ENCODE results near the gene MUC2. TPM values are rescaled to one million over a fixed set of nuclear protein-coding genes. Genes with fewer than 3 reads are reported as not detected.

MUC2 gene
- total RNA-seq, 1 experiment from 2014 or later, result not detected

DNA sequence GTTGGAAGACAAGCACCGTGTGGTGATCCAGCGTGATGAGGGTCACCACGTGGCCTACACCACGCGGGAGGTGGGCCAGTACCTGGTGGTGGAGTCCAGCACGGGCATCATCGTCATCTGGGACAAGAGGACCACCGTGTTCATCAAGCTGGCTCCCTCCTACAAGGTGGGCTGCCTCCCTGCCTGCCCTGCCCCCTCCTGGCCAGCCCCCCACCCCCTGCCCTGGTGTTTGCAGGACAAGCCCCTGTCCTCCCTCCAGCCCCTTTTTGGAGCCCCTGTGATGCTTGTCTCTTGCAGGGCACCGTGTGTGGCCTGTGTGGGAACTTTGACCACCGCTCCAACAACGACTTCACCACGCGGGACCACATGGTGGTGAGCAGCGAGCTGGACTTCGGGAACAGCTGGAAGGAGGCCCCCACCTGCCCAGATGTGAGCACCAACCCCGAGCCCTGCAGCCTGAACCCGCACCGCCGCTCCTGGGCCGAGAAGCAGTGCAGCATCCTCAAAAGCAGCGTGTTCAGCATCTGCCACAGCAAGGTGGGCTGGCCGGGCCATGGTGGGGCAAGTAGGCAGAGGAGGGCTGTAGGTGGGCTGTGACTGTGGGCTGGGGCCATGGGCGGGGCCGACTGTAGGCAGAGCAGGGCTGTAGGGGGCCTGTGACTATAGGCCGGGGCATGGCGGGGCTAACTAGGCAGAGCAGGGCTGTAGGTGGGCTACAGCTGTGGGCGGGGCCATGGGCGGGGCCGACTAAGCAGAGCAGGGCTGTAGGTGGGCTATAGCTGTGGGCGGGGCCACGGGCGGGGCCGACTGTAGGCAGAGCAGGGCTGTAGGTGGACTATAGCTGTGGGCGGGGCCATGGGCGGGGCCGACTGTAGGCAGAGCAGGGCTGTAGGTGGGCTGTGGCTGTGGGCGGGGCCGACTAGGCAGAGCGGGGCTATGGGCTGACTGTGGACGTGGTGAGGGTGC, 13.6 kb downstream of the MUC2 start:
- no peak overlapping the region for H3K4me3 ChIP-seq (ENCODE audit: low read depth, low read length, poor library complexity, severe bottlenecking)
- no peaks in the 10 kb centered on the region for H3K27me3 ChIP-seq (replicated peaks; ENCODE audit: insufficient read depth, low read depth, low read length, poor library complexity)
- no peaks in the 10 kb centered on the region for H3K4me1 ChIP-seq (ENCODE audit: insufficient read depth, low read length, poor library complexity, severe bottlenecking)
- no peak for DNase-seq (ENCODE audit: low spot score)
- intact Hi-C loops (cut with micrococcal nuclease; ENCODE audit: unreplicated experiment), result no loop called here
- ChIA-PET POLR2A (ENCODE audit: low non-redundant PET) (no interaction called here), CTCF (no interaction called here)
- BruUV-seq (replicated peaks), result no TSS peak
- H3K9me3 ChIP-seq (ENCODE audit: low read depth, low read length, poor library complexity, severe bottlenecking), result no peaks in the 10 kb centered on the region
- H3K36me3 ChIP-seq (ENCODE audit: insufficient read depth, low read length, poor library complexity, severe bottlenecking), result no peaks in the 10 kb centered on the region
- no peak overlapping the region for H3K27ac ChIP-seq (ENCODE audit: low read depth, low read length, poor library complexity, severe bottlenecking)
- TF ChIP-seq EZH2 (IDR thresholded peaks at IDR 0.05; ENCODE audit: borderline replicate concordance, low read depth, low read length, poor library complexity, severe bottlenecking), result no peak
- TF ChIP-seq, protein P1, sequence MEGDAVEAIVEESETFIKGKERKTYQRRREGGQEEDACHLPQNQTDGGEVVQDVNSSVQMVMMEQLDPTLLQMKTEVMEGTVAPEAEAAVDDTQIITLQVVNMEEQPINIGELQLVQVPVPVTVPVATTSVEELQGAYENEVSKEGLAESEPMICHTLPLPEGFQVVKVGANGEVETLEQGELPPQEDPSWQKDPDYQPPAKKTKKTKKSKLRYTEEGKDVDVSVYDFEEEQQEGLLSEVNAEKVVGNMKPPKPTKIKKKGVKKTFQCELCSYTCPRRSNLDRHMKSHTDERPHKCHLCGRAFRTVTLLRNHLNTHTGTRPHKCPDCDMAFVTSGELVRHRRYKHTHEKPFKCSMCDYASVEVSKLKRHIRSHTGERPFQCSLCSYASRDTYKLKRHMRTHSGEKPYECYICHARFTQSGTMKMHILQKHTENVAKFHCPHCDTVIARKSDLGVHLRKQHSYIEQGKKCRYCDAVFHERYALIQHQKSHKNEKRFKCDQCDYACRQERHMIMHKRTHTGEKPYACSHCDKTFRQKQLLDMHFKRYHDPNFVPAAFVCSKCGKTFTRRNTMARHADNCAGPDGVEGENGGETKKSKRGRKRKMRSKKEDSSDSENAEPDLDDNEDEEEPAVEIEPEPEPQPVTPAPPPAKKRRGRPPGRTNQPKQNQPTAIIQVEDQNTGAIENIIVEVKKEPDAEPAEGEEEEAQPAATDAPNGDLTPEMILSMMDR (conservative IDR thresholded peaks at IDR 0.05; ENCODE audit: low read depth, low read length), result no peak

DNA sequence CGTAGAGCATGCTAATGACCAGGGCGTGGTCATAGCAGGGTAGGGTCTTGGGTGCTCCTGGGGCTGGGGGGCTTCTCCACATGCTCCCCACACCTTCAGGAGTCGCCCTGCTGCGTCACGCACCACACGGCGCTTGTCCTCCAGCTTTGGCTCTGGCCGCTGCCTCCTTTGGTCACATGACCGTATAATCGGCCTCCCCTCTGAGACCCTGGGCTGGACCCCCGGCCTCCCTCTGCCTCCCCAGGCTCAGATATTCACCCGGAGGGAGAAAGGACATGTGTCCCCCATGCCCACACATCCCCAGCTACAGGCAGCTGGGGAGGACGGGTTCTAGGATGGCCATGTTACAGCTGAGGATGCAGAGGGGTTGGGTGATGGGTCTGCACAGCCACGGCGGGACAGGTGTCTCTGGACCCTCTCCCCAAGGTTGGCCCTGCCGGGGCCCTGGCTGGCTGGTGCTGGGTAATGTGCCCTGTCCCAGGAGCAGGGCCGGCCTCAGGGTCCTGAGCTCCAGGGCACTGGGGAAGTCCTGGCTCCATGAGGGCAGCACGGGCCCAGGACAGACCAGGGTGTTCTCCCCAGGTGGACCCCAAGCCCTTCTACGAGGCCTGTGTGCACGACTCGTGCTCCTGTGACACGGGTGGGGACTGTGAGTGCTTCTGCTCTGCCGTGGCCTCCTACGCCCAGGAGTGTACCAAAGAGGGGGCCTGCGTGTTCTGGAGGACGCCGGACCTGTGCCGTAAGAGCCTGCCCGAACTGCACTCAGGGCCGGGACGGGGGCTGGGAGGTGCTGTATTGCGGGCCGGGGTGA, 14.5 kb downstream of the MUC2 start:
- CTCF ChIA-PET, result no interaction called here
- POLR2A ChIA-PET (ENCODE audit: low non-redundant PET), result no interaction called here
- intact Hi-C loops (cut with micrococcal nuclease; ENCODE audit: unreplicated experiment), result no loop called here
- Histone ChIP-seq H3K9me3 (ENCODE audit: low read depth, low read length, poor library complexity, severe bottlenecking) (no peaks in the 10 kb centered on the region), H3K27ac (ENCODE audit: low read depth, low read length, poor library complexity, severe bottlenecking) (no peak overlapping the region), H3K4me3 (ENCODE audit: low read depth, low read length, poor library complexity, severe bottlenecking) (no peak overlapping the region), H3K4me1 (ENCODE audit: insufficient read depth, low read length, poor library complexity, severe bottlenecking) (no peaks in the 10 kb centered on the region), H3K27me3 (replicated peaks; ENCODE audit: insufficient read depth, low read depth, low read length, poor library complexity) (no peaks in the 10 kb centered on the region), H3K36me3 (ENCODE audit: insufficient read depth, low read length, poor library complexity, severe bottlenecking) (no peaks in the 10 kb centered on the region)
- TF ChIP-seq, protein P1 (conservative IDR thresholded peaks at IDR 0.05; ENCODE audit: low read depth, low read length), result no peak
- TF ChIP-seq EZH2 (IDR thresholded peaks at IDR 0.05; ENCODE audit: borderline replicate concordance, low read depth, low read length, poor library complexity, severe bottlenecking), result no peak
- no TSS peak for BruUV-seq (replicated peaks)
- no peak for DNase-seq (ENCODE audit: low spot score)

DNA sequence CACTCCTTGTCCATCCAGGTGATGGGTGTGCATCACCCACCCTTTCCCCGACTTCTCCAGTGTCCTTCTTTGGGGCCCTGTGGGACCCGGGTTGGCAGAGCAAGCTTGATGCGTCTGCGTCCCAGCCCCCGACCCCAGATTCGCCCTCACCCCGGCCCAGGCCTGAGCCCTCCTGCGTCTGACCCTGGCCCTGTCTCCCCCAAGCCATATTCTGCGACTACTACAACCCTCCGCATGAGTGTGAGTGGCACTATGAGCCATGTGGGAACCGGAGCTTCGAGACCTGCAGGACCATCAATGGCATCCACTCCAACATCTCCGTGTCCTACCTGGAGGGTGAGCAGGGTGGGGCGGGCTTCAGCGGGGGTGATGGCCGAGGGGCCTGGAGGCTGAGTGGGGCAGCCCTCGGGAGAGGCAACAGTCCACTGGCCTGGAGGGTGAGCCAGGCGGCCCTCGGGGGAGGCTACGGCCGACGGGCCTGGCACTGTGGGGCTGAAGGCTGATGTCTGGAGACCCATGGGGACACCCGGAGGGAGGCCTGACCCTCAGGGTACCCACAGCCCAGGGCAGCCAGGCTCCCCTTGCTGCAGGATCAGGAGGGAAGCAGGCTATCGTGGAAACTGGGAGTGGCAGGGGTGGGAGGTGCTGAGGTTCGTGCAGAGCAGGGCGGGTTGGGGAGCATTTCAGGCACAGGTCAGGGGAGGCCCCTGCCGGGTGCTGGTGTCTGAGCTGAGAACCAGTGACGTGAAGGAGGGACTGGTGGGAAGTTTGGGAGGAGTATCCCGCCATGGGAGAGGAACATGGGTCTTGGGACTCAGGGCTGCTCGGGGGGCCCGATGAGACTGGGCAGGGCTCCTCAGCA, 15.3 kb downstream of the MUC2 start:
- POLR2A ChIA-PET (ENCODE audit: low non-redundant PET), result no interaction called here
- CTCF ChIA-PET, result no interaction called here
- no TSS peak for BruUV-seq (replicated peaks)
- no peaks in the 10 kb centered on the region for H3K9me3 ChIP-seq (ENCODE audit: low read depth, low read length, poor library complexity, severe bottlenecking)
- intact Hi-C loops (cut with micrococcal nuclease; ENCODE audit: unreplicated experiment), result no loop called here
- H3K27me3 ChIP-seq (replicated peaks; ENCODE audit: insufficient read depth, low read depth, low read length, poor library complexity), result no peaks in the 10 kb centered on the region
- no peaks in the 10 kb centered on the region for H3K36me3 ChIP-seq (ENCODE audit: insufficient read depth, low read length, poor library complexity, severe bottlenecking)
- no peak for DNase-seq (ENCODE audit: low spot score)
- H3K4me3 ChIP-seq (ENCODE audit: low read depth, low read length, poor library complexity, severe bottlenecking), result no peak overlapping the region
- H3K4me1 ChIP-seq (ENCODE audit: insufficient read depth, low read length, poor library complexity, severe bottlenecking), result no peaks in the 10 kb centered on the region
- H3K27ac ChIP-seq (ENCODE audit: low read depth, low read length, poor library complexity, severe bottlenecking), result no peak overlapping the region
- TF ChIP-seq EZH2 (IDR thresholded peaks at IDR 0.05; ENCODE audit: borderline replicate concordance, low read depth, low read length, poor library complexity, severe bottlenecking), result no peak
- TF ChIP-seq, protein P1 (conservative IDR thresholded peaks at IDR 0.05; ENCODE audit: low read depth, low read length), result no peak
